Measurements from ENCODE around the gene CTTN.

Gene CTTN

DNA sequence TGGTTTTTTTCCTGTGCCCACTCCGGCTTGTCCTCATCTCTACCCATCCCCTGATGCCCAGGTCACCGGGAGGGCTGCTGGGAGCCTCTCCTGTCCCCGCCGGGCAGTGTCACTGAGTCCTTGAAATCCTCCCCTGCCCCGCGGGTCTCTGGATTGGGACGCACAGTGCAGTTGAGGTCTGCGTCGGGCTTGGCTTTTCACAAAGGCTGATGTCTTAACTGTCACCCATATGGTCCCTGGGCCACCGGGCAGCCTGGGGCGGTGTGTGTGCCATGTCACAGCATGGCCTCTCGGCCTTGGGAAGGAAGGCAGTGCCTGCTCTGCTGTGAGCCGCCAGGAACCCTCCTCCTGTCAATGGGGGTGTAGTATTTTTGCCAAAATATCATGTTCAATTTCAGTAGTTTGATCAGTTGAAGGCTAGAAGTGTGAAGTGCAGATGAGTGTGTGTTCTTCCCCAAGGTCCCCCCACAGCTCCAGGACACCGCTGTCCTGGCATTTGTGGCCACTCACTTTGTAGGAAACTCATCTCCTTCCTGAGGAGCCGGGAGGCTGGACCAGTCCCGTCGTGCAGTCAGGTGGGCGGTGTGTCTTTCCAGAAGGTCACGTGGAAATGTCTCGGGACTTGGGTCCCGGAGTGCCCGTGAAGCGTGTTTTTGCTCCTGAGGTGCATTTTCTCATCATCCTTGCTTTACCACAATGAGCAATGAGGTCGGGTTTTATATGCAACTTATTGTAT lies 37.6 kb downstream of the CTTN start:
- H3K27ac ChIP-seq, result no peak overlapping the region
- no peaks in the 10 kb centered on the region for H3K27me3 ChIP-seq
- intact Hi-C loops (cut with DNase I; ENCODE audit: low total_unique reads), result no loop called here
- no peak for DNase-seq
- peaks cover 56 to 84% (median 84%) of the 10 kb centered on the region in 3 donors for H3K36me3 ChIP-seq
- H3K4me3 ChIP-seq, result no peak overlapping the region
- TF ChIP-seq, protein P1, sequence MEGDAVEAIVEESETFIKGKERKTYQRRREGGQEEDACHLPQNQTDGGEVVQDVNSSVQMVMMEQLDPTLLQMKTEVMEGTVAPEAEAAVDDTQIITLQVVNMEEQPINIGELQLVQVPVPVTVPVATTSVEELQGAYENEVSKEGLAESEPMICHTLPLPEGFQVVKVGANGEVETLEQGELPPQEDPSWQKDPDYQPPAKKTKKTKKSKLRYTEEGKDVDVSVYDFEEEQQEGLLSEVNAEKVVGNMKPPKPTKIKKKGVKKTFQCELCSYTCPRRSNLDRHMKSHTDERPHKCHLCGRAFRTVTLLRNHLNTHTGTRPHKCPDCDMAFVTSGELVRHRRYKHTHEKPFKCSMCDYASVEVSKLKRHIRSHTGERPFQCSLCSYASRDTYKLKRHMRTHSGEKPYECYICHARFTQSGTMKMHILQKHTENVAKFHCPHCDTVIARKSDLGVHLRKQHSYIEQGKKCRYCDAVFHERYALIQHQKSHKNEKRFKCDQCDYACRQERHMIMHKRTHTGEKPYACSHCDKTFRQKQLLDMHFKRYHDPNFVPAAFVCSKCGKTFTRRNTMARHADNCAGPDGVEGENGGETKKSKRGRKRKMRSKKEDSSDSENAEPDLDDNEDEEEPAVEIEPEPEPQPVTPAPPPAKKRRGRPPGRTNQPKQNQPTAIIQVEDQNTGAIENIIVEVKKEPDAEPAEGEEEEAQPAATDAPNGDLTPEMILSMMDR (IDR thresholded peaks at IDR 0.05), result no peak
- H3K9me3 ChIP-seq, result no peaks in the 10 kb centered on the region
- H3K4me1 ChIP-seq, result peaks cover 0 to 9% (median 0%) of the 10 kb centered on the region in 4 donors

DNA sequence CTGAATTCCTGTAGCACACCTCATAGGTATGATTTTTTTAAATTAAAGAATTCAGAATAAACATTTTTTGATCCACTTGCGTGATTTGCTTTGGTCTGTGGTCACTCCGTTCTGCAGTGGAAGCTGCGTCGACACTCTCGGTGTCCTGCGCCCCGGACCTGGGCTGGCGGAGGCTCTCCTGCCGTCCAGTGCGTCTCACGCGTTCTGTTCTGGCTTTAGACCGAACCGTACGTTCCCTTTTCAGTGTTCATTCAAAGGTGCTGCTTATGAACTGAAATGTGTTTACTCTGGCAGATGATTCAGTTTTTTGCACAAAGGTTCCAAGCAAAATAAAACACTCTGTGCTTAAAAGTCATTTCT lies 38.2 kb downstream of the CTTN start:
- TF ChIP-seq, protein P1 (IDR thresholded peaks at IDR 0.05), result no peak

DNA sequence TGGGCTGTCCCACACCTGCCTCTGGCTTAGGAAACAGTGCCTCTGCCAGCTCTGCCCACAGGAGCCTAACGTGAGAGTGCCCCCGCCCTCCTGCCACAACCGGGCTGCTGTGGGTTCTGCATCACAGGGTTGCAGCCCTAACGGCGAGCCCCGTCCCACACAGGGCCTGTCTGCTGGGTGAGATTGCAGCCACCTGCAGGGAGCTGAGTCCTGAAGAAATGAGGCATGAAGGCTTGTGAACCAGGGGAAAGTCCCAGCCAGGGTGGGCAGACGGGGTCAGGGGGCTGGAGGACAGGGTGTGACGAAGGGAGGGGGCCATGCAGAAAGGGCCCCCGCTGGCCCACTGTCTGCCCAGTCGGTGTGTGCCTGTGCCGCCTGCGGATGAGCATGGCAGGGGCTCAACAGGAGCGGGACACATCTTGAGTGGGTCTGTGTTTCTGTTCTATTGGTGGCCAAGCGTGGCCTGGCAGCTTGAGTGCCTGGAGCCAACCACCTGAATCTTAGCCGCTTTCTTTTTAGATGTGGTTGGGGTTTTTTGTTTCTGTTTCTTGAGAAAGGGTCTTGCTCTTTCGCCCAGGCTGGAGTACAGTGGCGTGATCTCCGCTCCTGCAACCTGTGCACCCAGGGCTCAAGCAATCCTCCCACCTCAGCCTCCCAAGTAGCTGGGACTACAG lies 38.9 kb downstream of the CTTN start:
- H3K4me3 ChIP-seq, result no peak overlapping the region
- peaks cover 0 to 9% (median 0%) of the 10 kb centered on the region in 4 donors for H3K4me1 ChIP-seq
- H3K9me3 ChIP-seq, result no peaks in the 10 kb centered on the region
- H3K27me3 ChIP-seq, result no peaks in the 10 kb centered on the region
- TF ChIP-seq, protein P1 (IDR thresholded peaks at IDR 0.05), result no peak
- peaks cover 43 to 71% (median 71%) of the 10 kb centered on the region in 3 donors for H3K36me3 ChIP-seq
- DNase-seq, result no peak
- no peak overlapping the region for H3K27ac ChIP-seq
- intact Hi-C loops (cut with DNase I; ENCODE audit: low total_unique reads), result no loop called here

More for the DNA sequence above, 38.2 kb downstream of the CTTN start:
- Histone ChIP-seq H3K27ac (no peak overlapping the region), H3K9me3 (no peaks in the 10 kb centered on the region), H3K27me3 (no peaks in the 10 kb centered on the region), H3K4me3 (no peak overlapping the region), H3K4me1 (peaks cover 0 to 9% (median 0%) of the 10 kb centered on the region in 4 donors), H3K36me3 (peaks cover 51 to 79% (median 78%) of the 10 kb centered on the region in 3 donors)
- no peak for DNase-seq
- intact Hi-C loops (cut with DNase I; ENCODE audit: low total_unique reads), result no loop called here

DNA sequence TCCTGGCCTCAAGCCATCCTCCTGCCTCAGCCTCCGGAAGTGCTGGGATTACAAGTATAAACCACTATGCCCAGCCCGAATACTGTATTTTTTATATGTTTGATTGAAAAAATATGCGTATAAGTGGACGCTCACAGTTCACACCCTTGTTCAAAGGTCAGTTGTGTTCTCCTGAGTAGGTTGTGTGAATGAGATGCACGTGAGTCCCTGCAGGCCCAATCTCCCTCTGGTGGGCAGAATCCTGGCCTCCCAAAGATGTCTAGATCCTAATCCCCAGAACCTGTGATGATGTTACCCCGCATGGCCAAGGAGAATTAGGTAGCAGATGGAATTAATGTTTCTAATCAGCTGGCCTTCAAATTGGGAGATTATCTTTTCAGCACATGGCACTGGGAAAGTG lies 41.9 kb downstream of the CTTN start:
- intact Hi-C loops (cut with DNase I; ENCODE audit: low total_unique reads), result no loop called here
- peaks cover 14 to 41% (median 41%) of the 10 kb centered on the region in 3 donors for H3K36me3 ChIP-seq
- no peaks in the 10 kb centered on the region for H3K9me3 ChIP-seq
- TF ChIP-seq, protein P1 (IDR thresholded peaks at IDR 0.05), result no peak
- DNase-seq, result no peak
- no peak overlapping the region for H3K27ac ChIP-seq
- H3K27me3 ChIP-seq, result no peaks in the 10 kb centered on the region
- H3K4me3 ChIP-seq, result no peak overlapping the region
- H3K4me1 ChIP-seq, result peaks cover 0 to 9% (median 0%) of the 10 kb centered on the region in 4 donors

DNA sequence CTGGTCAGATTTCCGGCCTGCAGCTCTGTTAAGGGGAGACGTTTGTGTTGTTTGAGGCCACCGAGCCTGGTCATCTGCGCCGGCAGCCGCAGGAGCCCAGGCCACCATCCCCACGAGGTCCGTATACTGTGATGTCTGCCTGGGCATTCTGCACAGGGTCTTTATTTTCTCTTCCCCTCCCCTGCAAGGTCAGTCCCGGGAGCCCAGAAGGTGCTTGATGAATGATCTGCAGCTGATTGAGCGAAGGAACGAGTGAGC lies 45.4 kb downstream of the CTTN start:
- Histone ChIP-seq H3K27ac (no peak overlapping the region), H3K9me3 (peaks cover 0 to 7% (median 1%) of the 10 kb centered on the region in 3 donors), H3K4me1 (no peaks in the 10 kb centered on the region), H3K4me3 (no peak overlapping the region), H3K36me3 (peaks cover 0 to 6% (median 6%) of the 10 kb centered on the region in 3 donors), H3K27me3 (no peaks in the 10 kb centered on the region)
- intact Hi-C loops (cut with DNase I; ENCODE audit: low total_unique reads), result no loop called here
- TF ChIP-seq, protein P1 (IDR thresholded peaks at IDR 0.05), result no peak
- no peak for DNase-seq

Measured in tibial artery (tissue), 4 donors.